ENCODE data around the gene APLP1.
"Not testable (repeated sequence)": the region's sequence is repeated elsewhere in the genome, so short reads cannot be mapped to it uniquely, and the experiment has no call there.

Gene APLP1

GRCh38 chr19:35908010-35908441 is 39.7 kb downstream of the APLP1 start, which contains the start of gene TYROBP:
TSS of gene TYROBP (minus strand) at chr19:35908295. CDS start at chr19:35908228, 67 bp downstream.
- DNase-seq = no peak

GRCh38 chr19:35908973-35909683 is 40.8 kb downstream of the APLP1 start:
- no peak for DNase-seq

GRCh38 chr19:35909684-35910035 is 41.3 kb downstream of the APLP1 start:
- DNase-seq = no peak

- DNase-seq = not testable (repeated sequence)
These were observed 42.0 kb downstream of the APLP1 start for GRCh38 chr19:35910355-35910754.

- DNase-seq = no peak
These were observed 42.8 kb downstream of the APLP1 start for GRCh38 chr19:35911173-35911572.

GRCh38 chr19:35911790-35912189 is 43.4 kb downstream of the APLP1 start:
- DNase-seq = no peak

GRCh38 chr19:35913589-35913988 is 45.2 kb downstream of the APLP1 start:
- DNase-seq = no peak

GRCh38 chr19:35915443-35915842 is 47.1 kb downstream of the APLP1 start:
- DNase-seq = no peak

GRCh38 chr19:35919306-35919705 is 50.9 kb downstream of the APLP1 start:
- DNase-seq = no peak

GRCh38 chr19:35921012-35921411 is 52.6 kb downstream of the APLP1 start:
- DNase-seq = no peak

GRCh38 chr19:35925501-35925900 is 57.1 kb downstream of the APLP1 start:
- DNase-seq = no peak

GRCh38 chr19:35928507-35928906 is 60.1 kb downstream of the APLP1 start:
- DNase-seq = no peak
